Body of pancreas (tissue), 4 donors: ENCODE data around the gene MYRIP. TPM values are rescaled to one million over a fixed set of nuclear protein-coding genes. Genes with fewer than 3 reads are reported as not detected.

Source experiments
- ATAC-seq: fragments of 150-250 bp; one replicate; pipeline ENCODE4 v1.9.1; 2016
- DNase-seq, 4 donors: peaks; one replicate each; pipeline ENCODE4 v3.0.0-alpha.2; 2019
- H3K27ac ChIP-seq, 4 donors: fragments of 200-600 bp; sonication (generic); 1 replicate in 3 of 4; 2 replicates in 1 of 4; pipeline versions ENCODE4 v1.5.1 to v1.6.1; 2016 to 2019; ENCODE audit warnings: mild to moderate bottlenecking in 1 of 4, mixed read lengths in 1 of 4, moderate library complexity in 1 of 4
- H3K27me3 ChIP-seq, 2 donors: fragments of 200-600 bp; sonication (generic); one replicate each; pipeline ENCODE4 v1.6.0; 2016; ENCODE audit warnings: mild to moderate bottlenecking in 1 of 2
- H3K36me3 ChIP-seq, 2 donors: fragments of 200-600 bp; sonication (generic); replicated peaks in 1 of 2; 2 replicates each; pipeline ENCODE4 v1.5.1; 2016; ENCODE audit warnings: low read depth in 2 of 2; ENCODE audit not compliant: insufficient read depth in 1 of 2
- H3K4me1 ChIP-seq: fragments of 200-600 bp; sonication (generic); one replicate; pipeline ENCODE4 v1.6.0; 2016
- H3K4me3 ChIP-seq, 2 donors: fragments of 200-600 bp; sonication (generic); 1 replicate in 1 of 2; 2 replicates in 1 of 2; pipeline ENCODE4 v1.5.1; 2016 to 2019
- H3K9me3 ChIP-seq, 3 donors: fragments of 200-600 bp; sonication (generic); 1 replicate in 2 of 3; 2 replicates in 1 of 3; pipeline ENCODE4 v1.5.1; 2016
- CTCF ChIP-seq, 7 experiments: fragments of 450-650 bp in 4 of 7; fragments of 200-600 bp in 3 of 7; sonication (generic) in 3 of 7; IDR thresholded peaks; one replicate each; pipeline ENCODE4 v1.5.1; 2016 to 2019; ENCODE audit warnings: antibody characterized with exemption in 7 of 7
- POLR2A ChIP-seq, 3 donors: fragments of 450-650 bp; IDR thresholded peaks; one replicate each; pipeline ENCODE4 v1.6.1; 2016; ENCODE audit warnings: antibody characterized with exemption in 3 of 3, mild to moderate bottlenecking in 2 of 3
- WGBS, 2 donors: methylation state at CpG; one replicate each; pipeline ENCODE4 v1.1.5; 2017; 5-methylcytosine and 5-hydroxymethylcytosine counted together
- intact Hi-C: fragments of 100-400 bp; cut with DNase I; formaldehyde crosslinking; loops from one replicate; pipeline ENCODE4 v1.15.1; 2023
- total RNA-seq, 2 donors: library from RNA; depleted of rRNA; stranded (reverse); fragments of >200 nt; gene quantifications; one replicate each; pipeline ENCODE4 v1.1.0, GENCODE V29; 2016

MYRIP gene
- total RNA-seq, 2 donors from 2014 or later, result 5.2 to 12.5 TPM

GRCh38 chr3:40287248-40287647 is 477.8 kb downstream of the MYRIP start:
- intact Hi-C loops, result no loop called here
- Histone ChIP-seq H3K27me3 (no peaks in the 10 kb centered on the region), H3K9me3 (no peaks in the 10 kb centered on the region), H3K36me3 (no peaks in the 10 kb centered on the region), H3K4me1 (no peaks in the 10 kb centered on the region), H3K27ac (no peak overlapping the region), H3K4me3 (no peak overlapping the region)
- DNase-seq (no peak), ATAC-seq (no peak)
- no peak for TF ChIP-seq CTCF (IDR thresholded peaks at IDR 0.05)
- TF ChIP-seq POLR2A (IDR thresholded peaks at IDR 0.05), result no peak
- 83 to 90% methylated on average over 2 of the region's 2 CpGs for WGBS, 2 donors

- no peak for ATAC-seq
- H3K36me3 ChIP-seq, result no peaks in the 10 kb centered on the region
- H3K27ac ChIP-seq, result no peak overlapping the region
- no peak for DNase-seq
- intact Hi-C loops, result no loop called here
- WGBS, 2 donors, result 96 to 97% methylated on average over 6 of the region's 6 CpGs
- no peaks in the 10 kb centered on the region for H3K9me3 ChIP-seq
- H3K27me3 ChIP-seq, result no peaks in the 10 kb centered on the region
- no peak for TF ChIP-seq CTCF (IDR thresholded peaks at IDR 0.05)
- H3K4me1 ChIP-seq, result no peaks in the 10 kb centered on the region
- H3K4me3 ChIP-seq, result no peak overlapping the region
These were observed 481.0 kb downstream of the MYRIP start for GRCh38 chr3:40290396-40290795.

GRCh38 chr3:40291471-40291870 is 482.1 kb downstream of the MYRIP start:
- Histone ChIP-seq H3K4me3 (no peak overlapping the region), H3K27me3 (no peaks in the 10 kb centered on the region), H3K4me1 (no peaks in the 10 kb centered on the region), H3K27ac (no peak overlapping the region), H3K9me3 (peaks cover 0 to 2% (median 0%) of the 10 kb centered on the region in 3 donors), H3K36me3 (no peaks in the 10 kb centered on the region)
- 85 to 88% methylated on average over 4 of the region's 4 CpGs for WGBS, 2 donors
- ATAC-seq (no peak), DNase-seq (no peak)
- TF ChIP-seq POLR2A (IDR thresholded peaks at IDR 0.05) (no peak), CTCF (IDR thresholded peaks at IDR 0.05) (no peak)
- intact Hi-C loops, result no loop called here

GRCh38 chr3:40292637-40293349 is 483.4 kb downstream of the MYRIP start:
- intact Hi-C loops, result no loop called here
- WGBS, 2 donors, result 84 to 92% methylated on average over 4 of the region's 4 CpGs
- no peak for DNase-seq
- Histone ChIP-seq H3K4me3 (no peak overlapping the region), H3K27ac (no peak overlapping the region), H3K27me3 (no peaks in the 10 kb centered on the region), H3K9me3 (peaks cover 0 to 2% (median 0%) of the 10 kb centered on the region in 3 donors), H3K36me3 (no peaks in the 10 kb centered on the region), H3K4me1 (no peaks in the 10 kb centered on the region)
- TF ChIP-seq CTCF (IDR thresholded peaks at IDR 0.05) (no peak), POLR2A (IDR thresholded peaks at IDR 0.05) (no peak)
- ATAC-seq, result no peak

GRCh38 chr3:40294434-40294833 is 485.0 kb downstream of the MYRIP start:
- ATAC-seq (no peak), DNase-seq (no peak)
- 93 to 100% methylated on average over 1 of the region's 1 CpG for WGBS, 2 donors
- H3K36me3 ChIP-seq, result no peaks in the 10 kb centered on the region
- H3K27me3 ChIP-seq, result no peaks in the 10 kb centered on the region
- no peak overlapping the region for H3K4me3 ChIP-seq
- no peaks in the 10 kb centered on the region for H3K4me1 ChIP-seq
- no peak for TF ChIP-seq CTCF (IDR thresholded peaks at IDR 0.05)
- TF ChIP-seq POLR2A (IDR thresholded peaks at IDR 0.05), result no peak
- intact Hi-C loops, result no loop called here
- H3K27ac ChIP-seq, result no peak overlapping the region
- H3K9me3 ChIP-seq, result peaks cover 0 to 2% (median 0%) of the 10 kb centered on the region in 3 donors
